CD4-positive, alpha-beta T cell treated with Interleukin-2 at 100 ng/mL for 4 hours (primary cell): ENCODE measurements around the gene RALGPS1.

Source experiments
- DNase-seq: peaks from one replicate; pipeline ENCODE4 v3.0.0-alpha.2; 2020; ENCODE audit warnings: low spot score

The RALGPS1 gene

GRCh38 chr9:126904586-126904985 lies 10.0 kb upstream of the RALGPS1 start:
- DNase-seq: no peak

- DNase-seq: no peak
These were observed 8.5 kb upstream of the RALGPS1 start for GRCh38 chr9:126906091-126906490.

DNA sequence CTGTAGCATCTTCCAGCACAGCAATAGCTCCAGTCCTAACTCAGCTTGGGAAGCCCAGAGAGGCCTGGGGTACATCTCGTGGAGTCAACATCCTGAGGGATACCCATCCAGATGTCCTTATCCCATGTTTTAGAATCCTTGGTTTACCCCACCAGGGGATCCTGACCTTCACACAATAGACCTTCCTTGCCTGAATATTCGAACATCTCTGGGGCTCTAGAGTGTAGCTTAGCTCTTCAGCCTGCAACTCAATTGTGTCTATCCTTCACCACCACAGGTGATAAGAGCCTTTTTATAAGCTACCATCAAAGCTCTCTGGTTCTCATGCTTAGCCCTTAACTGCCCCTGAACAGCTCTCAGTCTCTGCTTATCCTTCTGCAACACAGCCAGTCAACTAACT lies 7.5 kb upstream of the RALGPS1 start:
- no peak for DNase-seq

GRCh38 chr9:126915281-126915816 lies 767 bp downstream of the RALGPS1 start:
- DNase-seq: peak; percentile 41

DNA sequence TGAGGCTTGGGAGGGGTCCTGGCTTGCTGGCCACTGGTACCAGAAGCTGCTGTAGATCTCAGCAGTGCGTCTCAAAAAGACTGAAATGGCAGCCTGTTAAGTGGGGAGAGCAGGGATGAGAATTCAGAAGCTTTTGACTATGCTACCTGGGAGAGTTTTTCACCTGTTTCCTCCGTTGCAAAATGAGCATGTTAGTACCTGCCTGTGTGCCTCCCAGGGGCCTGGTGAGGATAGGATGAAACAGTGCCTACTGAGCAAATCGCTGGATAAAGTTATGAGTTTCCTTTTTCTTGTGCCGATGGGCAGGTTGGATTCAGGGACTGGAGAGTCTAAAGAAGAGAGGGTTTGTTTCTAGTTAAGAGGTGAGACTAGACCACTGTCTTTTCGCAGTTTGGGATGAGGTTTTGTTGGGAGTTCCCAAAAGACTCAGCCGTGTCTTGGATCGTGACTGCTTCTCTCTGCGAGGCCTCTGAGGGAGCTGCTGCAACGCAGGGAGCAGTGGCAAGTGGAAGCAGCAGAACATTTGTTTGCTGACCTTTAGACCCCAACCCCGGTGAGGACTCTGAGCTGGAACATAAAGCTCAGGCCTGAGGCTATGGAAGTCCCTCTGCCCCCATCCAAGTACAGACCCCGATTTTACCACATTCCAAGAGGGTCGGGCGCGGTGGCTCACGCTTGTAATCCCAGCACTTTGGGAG lies 1.4 kb downstream of the RALGPS1 start:
- no peak for DNase-seq

DNA sequence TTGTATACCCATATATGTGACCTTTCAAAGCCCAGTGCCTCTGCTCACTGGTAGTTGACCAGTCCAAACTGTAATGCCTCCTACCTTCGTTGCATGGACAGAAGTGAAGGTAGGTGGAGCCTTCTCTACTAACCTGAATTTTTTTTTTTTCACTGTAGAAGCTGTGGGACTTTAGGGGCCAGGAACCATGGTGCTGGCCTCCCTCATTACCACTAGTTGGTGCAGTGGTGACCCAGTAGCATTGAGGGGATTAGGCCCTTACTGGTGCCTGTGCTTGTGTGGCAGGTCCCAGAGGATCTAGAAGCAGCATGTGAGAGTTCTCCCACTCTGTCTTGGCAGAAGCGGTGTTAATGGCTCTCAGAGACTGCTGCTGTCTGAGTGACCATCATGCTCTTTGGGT lies 2.3 kb downstream of the RALGPS1 start:
- no peak for DNase-seq

DNA sequence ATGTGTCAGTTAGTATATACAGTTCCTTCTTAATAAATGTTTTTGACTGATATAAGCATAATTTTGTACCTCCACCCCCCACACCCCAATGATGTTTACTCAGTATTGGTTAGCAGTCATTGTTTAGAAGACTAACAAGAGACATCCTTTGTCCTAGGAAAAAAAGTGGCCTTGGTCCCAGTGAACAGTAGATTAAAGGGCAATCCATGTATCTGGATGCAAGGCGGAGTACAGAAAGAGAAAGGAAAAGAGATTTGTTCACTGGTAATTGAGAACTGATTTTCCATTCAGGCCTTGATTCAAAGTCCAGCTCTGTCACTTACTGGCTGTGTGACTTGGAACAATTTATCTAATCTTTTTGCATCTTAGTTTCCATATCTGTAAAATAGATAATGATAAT lies 4.6 kb downstream of the RALGPS1 start:
- no peak for DNase-seq

- DNase-seq: no peak
These were observed 11.3 kb downstream of the RALGPS1 start for GRCh38 chr9:126925876-126926275.

DNA sequence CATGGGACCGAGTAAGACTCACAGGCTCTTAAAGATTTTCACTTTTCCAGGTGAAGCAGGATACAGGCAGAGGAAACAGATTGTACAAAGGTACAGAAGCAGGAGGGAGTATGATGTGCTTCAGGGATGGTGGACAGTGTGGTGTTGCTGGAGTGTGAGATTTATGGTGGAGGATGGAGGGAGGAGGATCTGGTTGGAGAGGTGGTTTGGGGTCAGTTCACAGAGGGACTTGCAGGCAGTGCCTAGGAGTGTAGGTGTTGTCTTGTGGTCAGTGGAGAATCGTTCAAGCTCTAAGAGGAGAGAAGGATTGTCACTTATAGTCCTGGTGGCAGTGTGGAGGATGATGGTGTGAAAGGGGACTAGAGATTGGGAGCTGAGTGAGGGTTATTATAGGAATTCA lies 11.8 kb downstream of the RALGPS1 start:
- no peak for DNase-seq

- no peak for DNase-seq
These were observed 12.8 kb downstream of the RALGPS1 start for GRCh38 chr9:126927419-126927818.

DNA sequence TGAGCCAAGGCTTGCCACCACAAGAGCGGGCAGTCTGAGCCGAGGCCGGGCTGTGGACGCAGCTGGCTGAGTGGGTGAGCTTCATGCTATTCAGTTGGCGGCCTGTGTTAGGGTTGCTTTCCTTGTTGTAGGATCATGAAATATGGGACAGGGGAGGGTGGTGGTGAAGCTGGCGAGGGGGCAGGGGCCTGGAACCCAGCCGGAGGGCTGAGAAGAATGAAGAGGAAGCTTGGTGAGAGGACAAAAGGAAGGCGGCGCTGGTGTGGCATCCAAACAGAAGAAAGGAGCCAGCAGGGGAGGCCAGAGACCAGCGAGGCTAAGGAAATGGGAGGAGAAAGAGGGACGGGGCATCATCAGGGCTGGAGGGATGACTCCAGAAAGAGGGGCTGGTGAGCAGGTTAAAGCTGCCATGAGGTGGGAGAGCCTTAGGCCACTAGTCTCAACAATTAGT lies 18.3 kb downstream of the RALGPS1 start:
- no peak for DNase-seq

- no peak for DNase-seq
These were observed 18.9 kb downstream of the RALGPS1 start for GRCh38 chr9:126933334-126933980.

GRCh38 chr9:126934441-126934840 lies 19.9 kb downstream of the RALGPS1 start:
- no peak for DNase-seq

DNA sequence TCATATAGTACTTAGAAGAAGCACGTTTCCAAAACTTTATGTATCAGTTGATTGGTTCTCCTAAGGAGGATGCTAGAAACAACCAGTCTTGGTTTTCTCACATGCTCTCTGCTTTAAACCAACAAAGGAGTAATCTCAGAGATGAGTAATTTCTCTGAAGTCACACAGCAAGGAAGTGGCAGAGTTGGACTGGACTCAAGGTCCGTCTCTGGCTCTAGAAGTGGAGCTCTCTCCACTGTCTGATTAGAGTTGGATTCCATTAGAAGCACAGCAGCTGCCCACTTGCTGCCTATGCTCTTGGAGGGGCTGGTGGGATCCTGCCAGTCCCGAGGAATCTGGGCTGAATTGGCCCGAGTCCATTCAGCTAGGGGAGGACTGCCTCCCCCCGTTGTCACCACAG lies 21.0 kb downstream of the RALGPS1 start:
- no peak for DNase-seq

DNA sequence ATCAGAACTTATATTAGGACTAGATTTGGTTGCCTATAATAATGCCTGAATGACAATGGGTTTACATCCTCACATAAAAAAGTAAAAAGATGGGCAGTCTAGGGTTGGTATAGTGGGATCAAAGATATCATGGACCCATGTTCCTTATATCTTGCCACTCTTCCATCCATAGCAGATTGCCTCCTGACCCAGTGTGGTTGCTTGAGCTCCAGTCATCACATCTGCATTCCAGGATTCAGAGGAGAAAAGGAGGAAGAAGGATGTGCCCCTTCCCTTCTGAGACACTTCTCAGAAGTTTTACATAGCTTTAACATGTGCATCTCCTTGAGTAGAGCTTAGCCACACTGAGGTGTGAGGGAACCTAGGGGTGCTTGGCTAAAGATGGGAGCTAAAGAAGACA lies 22.9 kb downstream of the RALGPS1 start:
- DNase-seq: no peak

DNA sequence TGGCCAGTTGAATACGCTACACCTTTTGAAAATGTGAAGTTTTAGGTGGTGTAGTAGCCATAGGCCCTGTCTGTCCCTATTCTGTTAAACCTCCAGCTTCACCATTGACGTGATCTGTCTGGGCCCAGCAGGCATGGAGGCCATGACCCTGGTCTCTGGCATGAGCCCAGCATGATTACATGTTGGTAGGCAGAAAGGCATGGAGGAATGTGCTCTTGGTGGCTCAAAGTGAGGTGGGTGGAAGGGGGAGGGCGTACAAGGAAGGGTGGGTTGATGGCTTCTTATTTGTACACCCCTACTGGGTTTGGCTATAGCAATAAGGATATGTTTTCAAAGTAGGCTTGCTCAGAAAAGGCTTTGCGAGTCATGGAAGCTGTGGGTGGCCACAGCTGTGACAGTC lies 23.7 kb downstream of the RALGPS1 start:
- DNase-seq: no peak

- DNase-seq: no peak
These were observed 25.2 kb downstream of the RALGPS1 start for GRCh38 chr9:126939821-126940221.

DNA sequence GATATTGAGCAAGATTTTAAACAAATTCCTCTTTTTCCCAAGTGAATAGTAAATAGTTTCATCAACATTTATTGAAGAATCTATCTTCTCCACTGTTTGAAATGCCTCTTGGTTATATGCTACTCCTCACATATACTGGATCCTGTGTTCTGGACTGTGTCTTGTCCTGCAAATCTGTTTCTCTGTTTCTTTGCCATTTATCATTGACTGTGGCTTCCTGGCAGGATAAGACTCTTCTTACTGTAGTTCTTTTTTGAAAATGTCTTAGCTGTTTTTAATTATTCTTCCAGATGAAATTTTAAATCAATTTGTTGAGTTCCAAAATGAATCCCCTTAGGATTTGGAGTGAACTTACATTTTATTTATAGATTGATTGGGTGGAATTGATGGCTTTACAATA lies 27.8 kb downstream of the RALGPS1 start:
- DNase-seq: no peak

DNA sequence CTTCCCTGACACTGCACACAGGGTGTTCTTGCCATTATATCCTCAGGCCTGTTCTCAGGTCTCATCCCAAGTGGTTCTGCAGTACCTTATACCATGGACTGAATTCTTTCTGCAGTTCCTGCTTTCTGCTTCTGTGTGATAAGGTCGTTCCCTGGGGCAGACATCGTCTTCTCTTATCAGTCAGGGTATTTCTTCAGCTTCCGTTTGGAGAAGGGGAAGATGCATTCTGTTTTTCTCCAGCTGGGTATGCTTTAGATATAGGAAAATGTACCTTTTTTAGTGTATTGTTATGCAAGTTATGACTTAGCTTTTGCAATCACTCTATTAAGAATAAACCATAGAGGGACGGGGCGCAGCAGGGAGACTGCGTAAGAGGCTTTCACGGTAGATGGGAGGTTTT lies 31.1 kb downstream of the RALGPS1 start:
- DNase-seq: no peak

DNA sequence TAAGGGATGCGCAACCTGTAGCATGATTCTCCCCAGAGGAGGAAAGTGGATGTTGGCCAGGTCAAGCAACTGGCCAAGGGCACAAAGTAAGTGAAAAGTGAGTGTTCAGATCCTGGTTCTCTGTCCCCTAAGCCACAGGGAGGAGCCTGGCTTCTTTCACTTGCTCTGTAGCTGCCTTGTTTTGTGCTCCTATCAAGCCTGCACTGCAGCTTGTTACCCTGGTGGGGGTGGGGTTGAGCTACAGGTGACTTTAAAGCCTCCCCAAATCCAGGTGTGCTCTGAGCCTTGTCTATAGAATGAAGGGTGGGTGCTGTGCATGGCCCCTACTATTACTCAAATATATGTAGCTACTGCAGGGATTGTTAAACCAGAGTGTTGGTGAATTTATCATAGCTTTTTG lies 32.9 kb downstream of the RALGPS1 start:
- no peak for DNase-seq

- no peak for DNase-seq
These were observed 37.8 kb downstream of the RALGPS1 start for GRCh38 chr9:126952205-126952977.

GRCh38 chr9:126953041-126953809 lies 38.6 kb downstream of the RALGPS1 start:
- no peak for DNase-seq
